HEK293 (cell line): ENCODE measurements around the gene ILRUN.

Source experiments
- GFI1B ChIP-seq: fragments of 450-650 bp; formaldehyde crosslinking; IDR thresholded peaks from 2 replicates; pipeline ENCODE4 v1.5.1; 2016; ENCODE audit warnings: missing biosample characterization, missing genetic modification characterization
- KLF16 ChIP-seq: fragments of 450-650 bp; formaldehyde crosslinking; IDR thresholded peaks from 2 replicates; pipeline ENCODE4 v1.5.1; 2017; ENCODE audit warnings: missing biosample characterization, missing genetic modification characterization
- KLF8 ChIP-seq: fragments of 450-650 bp; formaldehyde crosslinking; IDR thresholded peaks from 2 replicates; pipeline ENCODE4 v1.5.1; 2016; ENCODE audit warnings: missing biosample characterization, missing genetic modification characterization
- MEIS1 ChIP-seq: sonication (generic); formaldehyde crosslinking; IDR thresholded peaks from 2 replicates; pipeline ENCODE4 v1.8.1; 2022; ENCODE audit warnings: missing genetic modification reagents, mild to moderate bottlenecking, borderline replicate concordance
- OSR2 ChIP-seq: fragments of 450-650 bp; formaldehyde crosslinking; IDR thresholded peaks from 2 replicates; pipeline ENCODE4 v1.5.1; 2016; ENCODE audit warnings: missing biosample characterization, missing genetic modification characterization
- PRDM1 ChIP-seq: fragments of 450-650 bp; formaldehyde crosslinking; IDR thresholded peaks from 2 replicates; pipeline ENCODE4; 2016; ENCODE audit warnings: missing biosample characterization, missing genetic modification characterization
- SCRT1 ChIP-seq: fragments of 450-650 bp; formaldehyde crosslinking; IDR thresholded peaks from 2 replicates; pipeline ENCODE4 v1.5.1; 2016; ENCODE audit warnings: missing biosample characterization, missing genetic modification characterization, borderline replicate concordance
- TCF7L2 ChIP-seq: IDR thresholded peaks from 2 replicates; pipeline ENCODE4 v1.6.1; 2011; ENCODE audit warnings: low read depth, mild to moderate bottlenecking, inconsistent platforms, low read length, moderate library complexity, borderline replicate concordance
- TRIM28 ChIP-seq: IDR thresholded peaks from 2 replicates; pipeline ENCODE4 v1.6.1; 2011; ENCODE audit warnings: low read length, control low read depth, borderline replicate concordance
- ZBTB48 ChIP-seq: fragments of 450-650 bp; formaldehyde crosslinking; IDR thresholded peaks from 2 replicates; pipeline ENCODE4 v1.5.1; 2016; ENCODE audit warnings: missing biosample characterization, missing genetic modification characterization
- ZFHX2 ChIP-seq: fragments of 450-650 bp; formaldehyde crosslinking; conservative IDR thresholded peaks from 2 replicates; pipeline ENCODE4 v1.5.1; 2016; ENCODE audit warnings: missing biosample characterization, missing genetic modification characterization
- ZIC2 ChIP-seq: fragments of 450-650 bp; formaldehyde crosslinking; IDR thresholded peaks from 2 replicates; pipeline ENCODE4 v1.5.1; 2016; ENCODE audit warnings: missing biosample characterization, missing genetic modification characterization
- ZNF211 ChIP-seq: fragments of 450-650 bp; formaldehyde crosslinking; IDR thresholded peaks from 2 replicates; pipeline ENCODE4 v1.5.1; 2016; ENCODE audit warnings: low read depth, missing biosample characterization, missing genetic modification characterization
- ZNF221 ChIP-seq: fragments of 450-650 bp; formaldehyde crosslinking; IDR thresholded peaks from 2 replicates; pipeline ENCODE4 v1.5.1; 2017; ENCODE audit warnings: missing biosample characterization, missing genetic modification characterization, borderline replicate concordance
- ZNF311 ChIP-seq: fragments of 450-650 bp; formaldehyde crosslinking; IDR thresholded peaks from 2 replicates; pipeline ENCODE4 v1.5.1; 2017; ENCODE audit warnings: missing biosample characterization, missing genetic modification characterization, borderline replicate concordance
- ZNF324 ChIP-seq: fragments of 450-650 bp; formaldehyde crosslinking; IDR thresholded peaks from 2 replicates; pipeline ENCODE4 v1.5.1; 2016; ENCODE audit warnings: missing biosample characterization, missing genetic modification characterization
- ZNF366 ChIP-seq: fragments of 450-650 bp; formaldehyde crosslinking; conservative IDR thresholded peaks from 2 replicates; pipeline ENCODE4 v1.5.1; 2016; ENCODE audit warnings: missing biosample characterization, missing genetic modification characterization
- ZNF394 ChIP-seq: fragments of 450-650 bp; formaldehyde crosslinking; IDR thresholded peaks from 2 replicates; pipeline ENCODE4 v1.5.1; 2016; ENCODE audit warnings: missing biosample characterization, missing genetic modification characterization, mild to moderate bottlenecking, moderate library complexity, borderline replicate concordance
- ZNF416 ChIP-seq: fragments of 450-650 bp; formaldehyde crosslinking; IDR thresholded peaks from 2 replicates; pipeline ENCODE4 v1.5.1; 2016; ENCODE audit warnings: missing biosample characterization, missing genetic modification characterization
- ZNF529 ChIP-seq: fragments of 450-650 bp; formaldehyde crosslinking; IDR thresholded peaks from 2 replicates; pipeline ENCODE4 v1.5.1; 2017; ENCODE audit warnings: missing genetic modification characterization, missing biosample characterization; ENCODE audit not compliant: insufficient replicate concordance
- ZNF571 ChIP-seq: fragments of 450-650 bp; formaldehyde crosslinking; IDR thresholded peaks from 2 replicates; pipeline ENCODE4 v1.5.0; 2017; ENCODE audit warnings: missing biosample characterization, missing genetic modification characterization
- ZNF623 ChIP-seq: fragments of 450-650 bp; formaldehyde crosslinking; IDR thresholded peaks from 2 replicates; pipeline ENCODE4 v1.5.1; 2016; ENCODE audit warnings: missing biosample characterization, missing genetic modification characterization
- ZNF629 ChIP-seq: fragments of 450-650 bp; formaldehyde crosslinking; IDR thresholded peaks from 2 replicates; pipeline ENCODE4 v1.5.1; 2017; ENCODE audit warnings: missing biosample characterization, missing genetic modification characterization
- ZNF701 ChIP-seq: fragments of 450-650 bp; formaldehyde crosslinking; IDR thresholded peaks from 2 replicates; pipeline ENCODE4 v1.5.1; 2016; ENCODE audit warnings: missing biosample characterization, missing genetic modification characterization
- ZNF768 ChIP-seq: fragments of 450-650 bp; formaldehyde crosslinking; IDR thresholded peaks from 2 replicates; pipeline ENCODE4 v1.5.1; 2018; ENCODE audit warnings: missing biosample characterization, mild to moderate bottlenecking, missing genetic modification characterization
- ZNF776 ChIP-seq: fragments of 450-650 bp; formaldehyde crosslinking; IDR thresholded peaks from 2 replicates; pipeline ENCODE4 v1.5.0; 2017; ENCODE audit warnings: missing biosample characterization, missing genetic modification characterization, borderline replicate concordance
- ZNF791 ChIP-seq: fragments of 450-650 bp; formaldehyde crosslinking; IDR thresholded peaks from 2 replicates; pipeline ENCODE4 v1.5.1; 2016; ENCODE audit warnings: missing biosample characterization, missing genetic modification characterization
- ZXDB ChIP-seq: fragments of 450-650 bp; formaldehyde crosslinking; IDR thresholded peaks from 2 replicates; pipeline ENCODE4 v1.5.1; 2016; ENCODE audit warnings: missing biosample characterization, missing genetic modification characterization
- TF ChIP-seq, protein P1 (sequence below): fragments of 450-650 bp; formaldehyde crosslinking; IDR thresholded peaks from 2 replicates; pipeline ENCODE4 v1.5.1; 2016; ENCODE audit warnings: missing biosample characterization, missing genetic modification characterization
- TF ChIP-seq, protein P2 (sequence below): fragments of 450-650 bp; formaldehyde crosslinking; IDR thresholded peaks from 2 replicates; pipeline ENCODE4 v1.5.1; 2016; ENCODE audit warnings: missing biosample characterization, missing genetic modification characterization
- TF ChIP-seq, protein P3 (sequence below): fragments of 450-650 bp; formaldehyde crosslinking; IDR thresholded peaks from 2 replicates; pipeline ENCODE4 v1.5.1; 2016; ENCODE audit warnings: missing biosample characterization, missing genetic modification characterization
- TF ChIP-seq, protein P4 (sequence below): fragments of 450-650 bp; formaldehyde crosslinking; IDR thresholded peaks from 2 replicates; pipeline ENCODE4 v1.5.1; 2017; ENCODE audit warnings: missing biosample characterization, missing genetic modification characterization
- TF ChIP-seq, protein P5 (sequence below): fragments of 450-650 bp; formaldehyde crosslinking; IDR thresholded peaks from 2 replicates; pipeline ENCODE4 v1.5.1; 2016; ENCODE audit warnings: missing biosample characterization, missing genetic modification characterization, low read depth

ILRUN gene

DNA sequence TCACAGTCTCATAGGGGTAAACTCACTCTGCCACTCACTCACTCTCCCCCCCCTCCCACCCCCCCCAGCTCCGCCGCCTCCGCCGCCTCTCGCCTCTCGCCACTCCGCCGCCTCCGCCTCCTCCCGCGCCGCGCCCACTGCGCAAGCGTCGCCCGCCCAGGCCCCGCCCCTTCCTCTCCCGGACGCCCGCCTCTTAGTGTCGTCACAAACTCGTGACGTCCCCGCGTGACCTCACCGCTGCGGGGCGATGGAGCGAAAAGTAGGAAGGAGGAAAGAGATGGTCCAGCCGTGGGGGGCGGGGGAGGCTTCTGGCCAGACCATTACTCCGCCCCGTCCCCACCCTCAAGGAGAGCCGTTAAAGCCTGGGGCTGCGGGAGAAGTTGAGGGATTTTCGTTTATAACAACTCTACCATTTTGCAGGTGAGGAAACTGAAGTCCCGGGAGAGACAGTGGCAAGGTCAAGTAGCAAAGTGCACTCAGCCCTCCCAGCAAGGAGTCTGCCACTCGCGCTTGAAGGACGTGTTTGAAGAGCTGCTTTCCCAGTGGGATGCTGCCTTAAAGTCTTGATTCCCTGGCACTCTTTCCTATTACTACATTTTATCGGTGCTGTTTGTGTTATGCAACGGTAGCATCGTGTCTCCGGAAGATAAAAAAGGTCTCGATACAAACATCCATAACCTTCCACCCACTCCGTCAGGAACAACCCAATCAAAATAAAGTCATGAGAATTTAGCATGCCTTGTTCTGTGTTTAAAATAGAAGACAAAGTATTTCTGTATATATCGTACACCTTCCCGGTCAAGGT is at the start of gene ILRUN (continued):
- TF ChIP-seq, protein P1, sequence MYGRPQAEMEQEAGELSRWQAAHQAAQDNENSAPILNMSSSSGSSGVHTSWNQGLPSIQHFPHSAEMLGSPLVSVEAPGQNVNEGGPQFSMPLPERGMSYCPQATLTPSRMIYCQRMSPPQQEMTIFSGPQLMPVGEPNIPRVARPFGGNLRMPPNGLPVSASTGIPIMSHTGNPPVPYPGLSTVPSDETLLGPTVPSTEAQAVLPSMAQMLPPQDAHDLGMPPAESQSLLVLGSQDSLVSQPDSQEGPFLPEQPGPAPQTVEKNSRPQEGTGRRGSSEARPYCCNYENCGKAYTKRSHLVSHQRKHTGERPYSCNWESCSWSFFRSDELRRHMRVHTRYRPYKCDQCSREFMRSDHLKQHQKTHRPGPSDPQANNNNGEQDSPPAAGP (tag by site-specific recombination) = peak; percentile 81
- no peak for TF ChIP-seq ZNF571 (tag by site-specific recombination)
- TF ChIP-seq SCRT1 (tag by site-specific recombination) = no peak
- no peak for TF ChIP-seq MEIS1 (CRISPR knock-in tag)
- no peak for TF ChIP-seq ZNF768 (tag by site-specific recombination)
- TF ChIP-seq, protein P2, sequence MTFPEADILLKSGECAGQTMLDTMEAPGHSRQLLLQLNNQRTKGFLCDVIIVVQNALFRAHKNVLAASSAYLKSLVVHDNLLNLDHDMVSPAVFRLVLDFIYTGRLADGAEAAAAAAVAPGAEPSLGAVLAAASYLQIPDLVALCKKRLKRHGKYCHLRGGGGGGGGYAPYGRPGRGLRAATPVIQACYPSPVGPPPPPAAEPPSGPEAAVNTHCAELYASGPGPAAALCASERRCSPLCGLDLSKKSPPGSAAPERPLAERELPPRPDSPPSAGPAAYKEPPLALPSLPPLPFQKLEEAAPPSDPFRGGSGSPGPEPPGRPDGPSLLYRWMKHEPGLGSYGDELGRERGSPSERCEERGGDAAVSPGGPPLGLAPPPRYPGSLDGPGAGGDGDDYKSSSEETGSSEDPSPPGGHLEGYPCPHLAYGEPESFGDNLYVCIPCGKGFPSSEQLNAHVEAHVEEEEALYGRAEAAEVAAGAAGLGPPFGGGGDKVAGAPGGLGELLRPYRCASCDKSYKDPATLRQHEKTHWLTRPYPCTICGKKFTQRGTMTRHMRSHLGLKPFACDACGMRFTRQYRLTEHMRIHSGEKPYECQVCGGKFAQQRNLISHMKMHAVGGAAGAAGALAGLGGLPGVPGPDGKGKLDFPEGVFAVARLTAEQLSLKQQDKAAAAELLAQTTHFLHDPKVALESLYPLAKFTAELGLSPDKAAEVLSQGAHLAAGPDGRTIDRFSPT = no peak
- TF ChIP-seq KLF16 (tag by site-specific recombination) = no peak
- TF ChIP-seq OSR2 (tag by site-specific recombination) = peak; percentile 69
- TF ChIP-seq TRIM28 = no peak
- peak; percentile 64 for TF ChIP-seq PRDM1 (tag by site-specific recombination)
- TF ChIP-seq, protein P3, sequence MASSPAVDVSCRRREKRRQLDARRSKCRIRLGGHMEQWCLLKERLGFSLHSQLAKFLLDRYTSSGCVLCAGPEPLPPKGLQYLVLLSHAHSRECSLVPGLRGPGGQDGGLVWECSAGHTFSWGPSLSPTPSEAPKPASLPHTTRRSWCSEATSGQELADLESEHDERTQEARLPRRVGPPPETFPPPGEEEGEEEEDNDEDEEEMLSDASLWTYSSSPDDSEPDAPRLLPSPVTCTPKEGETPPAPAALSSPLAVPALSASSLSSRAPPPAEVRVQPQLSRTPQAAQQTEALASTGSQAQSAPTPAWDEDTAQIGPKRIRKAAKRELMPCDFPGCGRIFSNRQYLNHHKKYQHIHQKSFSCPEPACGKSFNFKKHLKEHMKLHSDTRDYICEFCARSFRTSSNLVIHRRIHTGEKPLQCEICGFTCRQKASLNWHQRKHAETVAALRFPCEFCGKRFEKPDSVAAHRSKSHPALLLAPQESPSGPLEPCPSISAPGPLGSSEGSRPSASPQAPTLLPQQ (tag by site-specific recombination) = no peak
- peak; percentile 94 for TF ChIP-seq KLF8 (tag by site-specific recombination)
- TF ChIP-seq ZNF311 = no peak
- TF ChIP-seq ZNF701 (tag by site-specific recombination) = no peak
- peak; percentile 64 for TF ChIP-seq ZXDB (tag by site-specific recombination)
- no peak for TF ChIP-seq ZNF791 (tag by site-specific recombination)
- TF ChIP-seq ZFHX2 (tag by site-specific recombination) = peak; percentile 86
- no peak for TF ChIP-seq GFI1B (tag by site-specific recombination)
- TF ChIP-seq, protein P4, sequence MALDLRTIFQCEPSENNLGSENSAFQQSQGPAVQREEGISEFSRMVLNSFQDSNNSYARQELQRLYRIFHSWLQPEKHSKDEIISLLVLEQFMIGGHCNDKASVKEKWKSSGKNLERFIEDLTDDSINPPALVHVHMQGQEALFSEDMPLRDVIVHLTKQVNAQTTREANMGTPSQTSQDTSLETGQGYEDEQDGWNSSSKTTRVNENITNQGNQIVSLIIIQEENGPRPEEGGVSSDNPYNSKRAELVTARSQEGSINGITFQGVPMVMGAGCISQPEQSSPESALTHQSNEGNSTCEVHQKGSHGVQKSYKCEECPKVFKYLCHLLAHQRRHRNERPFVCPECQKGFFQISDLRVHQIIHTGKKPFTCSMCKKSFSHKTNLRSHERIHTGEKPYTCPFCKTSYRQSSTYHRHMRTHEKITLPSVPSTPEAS (tag by site-specific recombination) = no peak
- TF ChIP-seq ZIC2 (tag by site-specific recombination) = peak; percentile 55
- no peak for TF ChIP-seq ZBTB48 (tag by site-specific recombination)
- no peak for TF ChIP-seq ZNF211 (tag by site-specific recombination)
- no peak for TF ChIP-seq ZNF776 (tag by site-specific recombination)
- 0 out of 2 replicates have a peak, but pooled peaks have one; percentile 13 for TF ChIP-seq ZNF623 (tag by site-specific recombination)
- no peak for TF ChIP-seq ZNF416 (tag by site-specific recombination)
- TF ChIP-seq ZNF324 (tag by site-specific recombination) = 0 out of 2 replicates have a peak, but pooled peaks have one; percentile 29
- TF ChIP-seq ZNF629 = peak; percentile 100
- TF ChIP-seq ZNF394 (tag by site-specific recombination) = 0 out of 2 replicates have a peak, but pooled peaks have one; percentile 12
- no peak for TF ChIP-seq TCF7L2
- TF ChIP-seq ZNF529 (tag by site-specific recombination) = no peak
- TF ChIP-seq ZNF221 = no peak
- peak; percentile 99 for TF ChIP-seq ZNF366 (tag by site-specific recombination)
- TF ChIP-seq, protein P5, sequence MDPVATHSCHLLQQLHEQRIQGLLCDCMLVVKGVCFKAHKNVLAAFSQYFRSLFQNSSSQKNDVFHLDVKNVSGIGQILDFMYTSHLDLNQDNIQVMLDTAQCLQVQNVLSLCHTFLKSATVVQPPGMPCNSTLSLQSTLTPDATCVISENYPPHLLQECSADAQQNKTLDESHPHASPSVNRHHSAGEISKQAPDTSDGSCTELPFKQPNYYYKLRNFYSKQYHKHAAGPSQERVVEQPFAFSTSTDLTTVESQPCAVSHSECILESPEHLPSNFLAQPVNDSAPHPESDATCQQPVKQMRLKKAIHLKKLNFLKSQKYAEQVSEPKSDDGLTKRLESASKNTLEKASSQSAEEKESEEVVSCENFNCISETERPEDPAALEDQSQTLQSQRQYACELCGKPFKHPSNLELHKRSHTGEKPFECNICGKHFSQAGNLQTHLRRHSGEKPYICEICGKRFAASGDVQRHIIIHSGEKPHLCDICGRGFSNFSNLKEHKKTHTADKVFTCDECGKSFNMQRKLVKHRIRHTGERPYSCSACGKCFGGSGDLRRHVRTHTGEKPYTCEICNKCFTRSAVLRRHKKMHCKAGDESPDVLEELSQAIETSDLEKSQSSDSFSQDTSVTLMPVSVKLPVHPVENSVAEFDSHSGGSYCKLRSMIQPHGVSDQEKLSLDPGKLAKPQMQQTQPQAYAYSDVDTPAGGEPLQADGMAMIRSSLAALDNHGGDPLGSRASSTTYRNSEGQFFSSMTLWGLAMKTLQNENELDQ (tag by site-specific recombination) = no peak
